ENCODE measurements around the gene HES7. TPM values are rescaled to one million over a fixed set of nuclear protein-coding genes. Genes with fewer than 3 reads are reported as not detected.

Gene HES7
- total and polyA plus RNA-seq, 9 of the 15 experiments (the other 6 are each of a cell fraction or from before 2014, with no cell fraction given) = 0.03 to 1.7 (median 0.14) TPM; not detected in 1

- intact Hi-C loops (cut with micrococcal nuclease) = loop anchor here (1.0 to 5.0 kb wide), 6 partner anchors 17 to 164 kb away; no protein-coding TSS in a partner anchor
- 0 out of 2 replicates have a peak, but pooled peaks cover 2% of the 10 kb centered on the region for H4K20me1 ChIP-seq (replicated peaks; ENCODE audit: control insufficient read depth, insufficient read depth, low read length)
- peaks cover 26% of the 10 kb centered on the region; the same call in 1 of the 3 replicates for H3K36me3 ChIP-seq (ENCODE audit: control insufficient read depth, insufficient read depth, low read length)
- in situ Hi-C loops (cut with MboI) = no loop called here
- H3K9me3 ChIP-seq (replicated peaks; ENCODE audit: control insufficient read depth, insufficient read depth, low read depth, low read length) = no peaks in the 10 kb centered on the region
- H3K4me3 ChIP-seq = peak overlapping the region; percentile 59
- WGBS (ENCODE audit: insufficient coverage, low coverage, missing lambda C conversion rate) = 15% methylated on average over 21 of the region's 21 CpGs
- BruUV-seq (replicated peaks) = no TSS peak
- peak overlapping the region; percentile 90 for H2AFZ ChIP-seq (ENCODE audit: low read depth, low read length)
- no peak for TF ChIP-seq GABPB1 (CRISPR knock-in tag; IDR thresholded peaks at IDR 0.05)
- TF ChIP-seq ZNF75A (CRISPR knock-in tag; IDR thresholded peaks at IDR 0.05) = no peak
- no peak for TF ChIP-seq POLR2H (tag; IDR thresholded peaks at IDR 0.05; ENCODE audit: low read depth)
- no peak for TF ChIP-seq IFI16 (CRISPR knock-in tag; IDR thresholded peaks at IDR 0.05)
- no peak for TF ChIP-seq GABPB2 (CRISPR knock-in tag; conservative IDR thresholded peaks at IDR 0.05)
- ATAC-seq (no peak), FAIRE-seq (peak; percentile 6), DNase-seq (ENCODE audit: extremely low read depth in 1 of 4, low spot score in 3 of 4) (peak in 1 of 4 experiments; percentile 34)
- ChIA-PET CTCF (ENCODE audit: low intra/inter-chr PET ratio) (interaction anchor here (0.6 to 1.4 kb wide), 3 partner anchors 17 to 99 kb away, joined by 3 to 4 read pairs (median 3); no protein-coding TSS in a partner anchor), POLR2A (interaction anchor here (0.7 to 2.8 kb wide), 7 partner anchors 11 to 91 kb away, joined by 3 to 14 read pairs (median 4); no protein-coding TSS in a partner anchor)
- no peaks in the 10 kb centered on the region for H3K27me3 ChIP-seq (ENCODE audit: control insufficient read depth in 2 of 2, insufficient read depth in 2 of 2, low read length in 2 of 2)
- peak overlapping the region; percentile 86 to 87; a peak in 3 of 4 replicates for H3K9ac ChIP-seq (ENCODE audit: insufficient read depth in 1 of 2, low read depth in 2 of 2, low read length in 2 of 2)
- no peaks in the 10 kb centered on the region for H3K79me2 ChIP-seq (ENCODE audit: control insufficient read depth, insufficient read depth, low read length)
- peaks cover 6 to 31% of the 10 kb centered on the region in 2 experiments; a peak in 4 of 5 replicates for H3K4me1 ChIP-seq (replicated peaks in 1 of 2; ENCODE audit: control insufficient read depth in 2 of 2, insufficient read depth in 2 of 2, low read length in 2 of 2)
- no peaks in the 10 kb centered on the region for H3K9me1 ChIP-seq (ENCODE audit: control insufficient read depth, insufficient read depth, low read length)
- H3K27ac ChIP-seq (ENCODE audit: extremely low read depth, low read depth, low read length) = peak overlapping the region; percentile 95
- peak overlapping the region; percentile 92 for H3K4me2 ChIP-seq (ENCODE audit: insufficient read depth, low read length)
Measured at GRCh38 chr17:8137645-8138373, 13.9 kb upstream of the HES7 start.

All from K562 (cell line).